HG02588 (cell line): Measurements from ENCODE around the gene ARMS2.

Experiments
- ATAC-seq: cut with Tn5 transposase; IDR thresholded peaks from one replicate; pipeline ENCODE4 v1.9.1; 2021; ENCODE audit warnings: mild to moderate bottlenecking, moderate library complexity; ENCODE audit not compliant: unreplicated experiment

The ARMS2 gene

GRCh38 chr10:122450353-122450990 lies 4.0 kb upstream of the ARMS2 start:
- no peak for ATAC-seq

- no peak for ATAC-seq
Observed at GRCh38 chr10:122454071-122454470, 382 bp upstream of the ARMS2 start.

GRCh38 chr10:122455376-122456079 lies 1.1 kb downstream of the ARMS2 start:
- ATAC-seq = no peak

GRCh38 chr10:122457934-122458333 lies 3.5 kb downstream of the ARMS2 start:
- ATAC-seq = no peak

GRCh38 chr10:122458693-122459092 lies 4.2 kb downstream of the ARMS2 start:
- ATAC-seq = no peak

GRCh38 chr10:122459561-122460273 lies 5.3 kb downstream of the ARMS2 start:
- no peak for ATAC-seq

- ATAC-seq = no peak
Observed at GRCh38 chr10:122460891-122461293, 6.4 kb downstream of the ARMS2 start.

GRCh38 chr10:122461367-122461728 lies 6.9 kb downstream of the ARMS2 start, which contains the start of gene HTRA1:
TSS of gene HTRA1 (plus strand) at chr10:122461553. CDS start at chr10:122461653, 100 bp downstream.
- ATAC-seq = no peak

- no peak for ATAC-seq
Observed at GRCh38 chr10:122461729-122462532, 7.5 kb downstream of the ARMS2 start.

- no peak for ATAC-seq
Observed at GRCh38 chr10:122462533-122463465, 8.3 kb downstream of the ARMS2 start.

GRCh38 chr10:122463466-122464249 lies 9.2 kb downstream of the ARMS2 start:
- ATAC-seq = no peak

GRCh38 chr10:122464250-122464510 lies 9.7 kb downstream of the ARMS2 start:
- ATAC-seq = no peak

- ATAC-seq = no peak
Observed at GRCh38 chr10:122464586-122464985, 10.1 kb downstream of the ARMS2 start.

- ATAC-seq = no peak
Observed at GRCh38 chr10:122465401-122466040, 11.1 kb downstream of the ARMS2 start.

- no peak for ATAC-seq
Observed at GRCh38 chr10:122466951-122467381, 12.5 kb downstream of the ARMS2 start.

- no peak for ATAC-seq
Observed at GRCh38 chr10:122467701-122468100, 13.2 kb downstream of the ARMS2 start.

GRCh38 chr10:122468307-122468925 lies 14.0 kb downstream of the ARMS2 start:
- ATAC-seq = no peak

- no peak for ATAC-seq
Observed at GRCh38 chr10:122468926-122469781, 14.7 kb downstream of the ARMS2 start.
